ENCODE measurements around the gene TLL1.

TLL1 gene

GRCh38 chr4:165905405-165906027, 32.5 kb downstream of the TLL1 start:
- DNase-seq = no peak

- DNase-seq = no peak
Measured at GRCh38 chr4:165906272-165906671, 33.2 kb downstream of the TLL1 start.

DNA sequence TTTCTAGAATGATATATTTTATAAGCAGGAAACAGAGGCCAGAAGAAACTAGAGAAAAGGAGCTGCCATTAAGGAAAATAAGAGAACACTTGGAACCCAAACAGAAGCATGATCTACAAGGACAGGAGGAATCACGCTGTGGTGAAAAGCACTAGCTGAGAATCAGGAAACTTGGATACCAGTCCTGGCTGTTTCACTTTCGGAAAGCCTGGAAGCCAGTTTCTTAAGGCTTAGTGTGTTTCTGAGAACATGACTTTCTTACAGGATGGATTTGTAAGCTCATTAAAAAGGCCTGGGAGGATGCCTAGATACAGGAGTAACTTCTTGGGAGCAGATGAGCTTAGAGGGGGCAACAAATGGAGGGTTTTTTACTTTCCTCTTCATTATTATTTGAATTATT, 36.9 kb downstream of the TLL1 start:
- DNase-seq = no peak

- no peak for DNase-seq
Measured at GRCh38 chr4:165915215-165915614, 42.2 kb downstream of the TLL1 start.

DNA sequence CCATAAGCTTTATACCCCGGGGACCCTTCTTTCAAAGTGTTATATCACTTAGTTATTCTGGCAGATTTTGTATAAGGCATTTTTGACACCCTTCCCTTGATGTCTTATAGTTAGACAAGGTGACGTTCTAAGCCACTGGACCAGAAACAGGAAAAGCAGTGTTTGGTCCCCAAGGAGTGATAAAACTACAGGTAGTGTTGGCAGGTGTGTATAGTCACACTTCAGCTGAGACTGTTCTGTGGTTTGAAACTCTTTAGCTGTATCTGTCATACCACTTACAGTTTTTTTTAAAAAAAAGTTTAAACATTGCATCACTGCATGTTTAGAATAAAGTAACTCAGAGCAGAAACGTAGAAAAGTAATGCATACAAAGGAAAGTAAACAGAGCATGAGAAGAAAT, 48.5 kb downstream of the TLL1 start:
- DNase-seq = no peak

DNA sequence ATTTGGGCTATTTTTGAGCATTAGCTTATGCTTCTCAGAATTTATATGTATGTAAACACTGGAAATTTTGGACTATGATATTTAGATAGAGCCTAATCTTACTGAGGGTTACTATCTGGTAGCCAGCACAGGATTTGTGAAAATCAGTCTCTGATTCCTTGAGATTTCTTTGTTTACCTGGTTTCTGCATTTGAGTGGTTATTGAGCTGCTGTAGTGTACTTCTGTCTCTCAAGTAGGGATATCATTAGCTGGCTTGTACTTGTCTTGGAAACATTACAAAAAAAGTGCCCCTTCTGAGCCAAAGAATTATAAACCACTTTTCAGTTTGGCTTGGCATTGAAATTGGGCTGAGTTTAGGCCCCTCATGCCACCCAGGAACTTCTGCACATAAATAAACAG, 49.7 kb downstream of the TLL1 start:
- DNase-seq = no peak

- DNase-seq = no peak
Measured at GRCh38 chr4:165926307-165926706, 53.3 kb downstream of the TLL1 start.

DNA sequence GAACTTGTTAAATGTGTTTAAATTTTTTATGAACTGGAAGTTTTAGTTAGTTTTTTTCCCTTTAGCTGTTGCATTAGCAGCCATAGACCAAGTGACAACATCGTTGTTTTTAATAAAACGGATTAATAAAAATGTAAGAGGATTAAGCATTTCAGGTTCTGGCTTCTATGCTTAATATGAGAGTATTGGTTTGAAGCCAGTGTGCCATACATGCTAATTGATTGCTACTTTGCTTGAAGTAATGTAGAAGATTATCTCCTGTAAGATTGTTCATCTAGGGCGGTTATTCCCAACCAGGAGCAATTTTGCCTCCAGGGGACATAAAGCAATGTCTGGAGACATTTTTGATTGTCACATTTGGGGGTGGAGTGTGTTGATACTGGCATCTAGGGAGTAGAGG, 54.3 kb downstream of the TLL1 start:
- no peak for DNase-seq

GRCh38 chr4:165927815-165928214, 54.8 kb downstream of the TLL1 start:
- no peak for DNase-seq

- no peak for DNase-seq
Measured at GRCh38 chr4:165928601-165929000, 55.6 kb downstream of the TLL1 start.

DNA sequence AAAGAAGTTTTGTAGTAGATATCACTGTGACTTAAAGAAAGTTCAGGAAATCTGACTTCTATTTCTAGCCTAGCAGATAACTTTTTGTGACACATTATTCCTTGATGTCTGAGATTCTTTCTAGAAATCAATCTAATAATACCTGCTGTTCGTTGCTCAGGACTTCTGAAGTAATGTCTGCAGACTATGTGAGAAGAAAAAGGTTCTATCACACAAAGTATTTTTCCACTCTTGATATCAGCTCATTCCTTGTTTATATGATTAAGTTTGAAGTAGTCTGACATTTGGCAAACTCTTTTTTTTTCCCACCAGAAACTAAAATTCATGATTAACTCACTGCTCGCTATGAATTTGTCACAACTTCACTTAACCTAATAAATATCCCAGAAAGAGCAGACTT, 56.6 kb downstream of the TLL1 start:
- DNase-seq = no peak

DNA sequence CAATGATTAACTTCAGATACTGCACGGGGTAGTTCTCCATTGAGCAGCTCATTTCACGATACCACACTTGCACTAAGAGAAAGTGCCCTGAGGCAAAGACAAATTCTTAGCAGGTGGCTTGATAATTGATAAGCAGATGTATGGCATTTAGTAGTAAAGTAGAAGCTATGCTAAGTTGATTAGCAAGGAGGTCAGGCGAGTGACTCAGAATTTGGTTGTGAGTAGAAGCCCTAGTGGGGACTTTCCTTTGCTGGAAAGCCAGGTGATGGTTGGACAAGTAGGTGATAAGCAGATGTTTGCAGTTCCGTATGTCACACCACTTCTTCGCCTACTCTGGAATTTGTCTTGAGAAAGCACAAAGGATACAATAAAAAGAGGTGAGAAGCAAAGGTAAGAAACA, 58.7 kb downstream of the TLL1 start:
- DNase-seq = no peak

DNA sequence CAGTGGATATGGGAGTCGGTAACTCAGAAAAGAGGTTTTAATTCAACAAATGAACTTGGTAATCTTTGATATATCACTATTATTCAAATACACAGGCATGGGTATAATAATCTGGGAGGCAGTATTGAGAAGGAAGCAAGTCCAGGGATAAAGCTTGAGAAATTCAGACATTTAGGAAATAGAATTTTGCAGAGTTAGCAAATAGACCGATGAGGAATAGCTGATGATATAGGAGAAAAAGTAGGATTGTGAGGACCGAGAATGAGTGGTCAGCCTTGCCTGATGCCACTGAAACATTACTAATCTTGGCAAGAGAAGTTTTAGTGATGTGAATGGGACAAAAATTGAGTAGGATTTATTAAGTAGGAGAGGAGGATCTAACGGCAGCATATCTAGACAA, 71.9 kb downstream of the TLL1 start:
- DNase-seq = no peak

DNA sequence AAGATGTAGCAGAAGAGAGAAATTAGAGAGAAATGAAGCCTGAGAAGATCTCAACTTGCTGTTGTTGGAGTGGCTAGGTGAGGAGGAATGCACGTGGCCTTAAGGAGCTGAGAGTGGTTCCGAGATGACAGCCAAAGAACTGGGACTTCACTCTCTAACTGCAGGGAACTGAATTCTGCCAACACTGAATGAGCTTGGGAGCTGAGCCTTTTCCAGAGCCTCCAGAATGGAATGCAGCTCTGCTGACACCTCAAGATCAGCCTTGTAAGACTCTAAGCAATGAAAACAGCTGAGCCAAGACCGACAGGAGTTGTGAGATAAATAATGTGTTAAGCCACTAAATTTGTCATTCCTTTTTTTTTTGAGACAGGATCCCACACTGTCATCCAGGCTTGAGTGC, 73.0 kb downstream of the TLL1 start:
- no peak for DNase-seq

DNA sequence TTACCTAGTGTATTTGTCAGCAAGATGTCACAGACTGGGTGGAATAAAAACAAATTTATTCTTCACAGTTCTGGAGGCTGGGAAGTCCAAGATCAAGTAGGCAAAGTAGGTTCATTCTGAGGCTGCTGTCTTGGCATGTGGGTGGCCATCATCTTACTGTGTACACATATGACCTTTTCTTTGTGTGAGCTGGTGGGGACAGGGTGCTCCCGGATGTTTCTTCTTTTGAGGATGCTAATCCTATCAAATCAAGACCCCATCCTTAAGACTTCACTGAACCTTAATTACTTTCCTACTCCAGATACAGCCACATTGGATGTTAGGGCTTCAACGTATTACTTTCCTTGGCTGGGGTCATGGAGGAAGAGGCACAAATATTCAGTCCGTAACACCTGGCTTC, 74.0 kb downstream of the TLL1 start:
- no peak for DNase-seq

DNA sequence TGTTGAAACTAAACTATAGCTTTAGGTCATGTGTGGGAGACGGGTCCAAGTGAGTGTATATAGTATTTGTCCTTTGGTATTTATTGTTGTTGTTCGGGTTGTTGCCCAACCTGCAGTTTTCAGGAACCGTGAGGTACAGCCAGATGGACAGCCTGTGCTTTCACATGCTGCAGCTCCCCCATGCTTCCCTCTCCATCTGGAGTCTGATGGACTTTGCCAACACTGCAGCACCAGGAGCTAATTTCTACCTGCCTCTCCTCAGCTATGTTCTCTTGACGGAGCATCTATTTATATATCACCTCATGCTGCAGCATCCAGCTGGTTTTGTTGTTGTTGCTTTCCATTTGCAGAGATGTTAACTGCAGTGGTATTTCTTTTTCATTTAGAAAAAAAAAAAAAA, 80.1 kb downstream of the TLL1 start:
- no peak for DNase-seq

GRCh38 chr4:165963621-165964020, 90.6 kb downstream of the TLL1 start:
- no peak for DNase-seq

GRCh38 chr4:165964591-165964990, 91.6 kb downstream of the TLL1 start:
- no peak for DNase-seq

DNA sequence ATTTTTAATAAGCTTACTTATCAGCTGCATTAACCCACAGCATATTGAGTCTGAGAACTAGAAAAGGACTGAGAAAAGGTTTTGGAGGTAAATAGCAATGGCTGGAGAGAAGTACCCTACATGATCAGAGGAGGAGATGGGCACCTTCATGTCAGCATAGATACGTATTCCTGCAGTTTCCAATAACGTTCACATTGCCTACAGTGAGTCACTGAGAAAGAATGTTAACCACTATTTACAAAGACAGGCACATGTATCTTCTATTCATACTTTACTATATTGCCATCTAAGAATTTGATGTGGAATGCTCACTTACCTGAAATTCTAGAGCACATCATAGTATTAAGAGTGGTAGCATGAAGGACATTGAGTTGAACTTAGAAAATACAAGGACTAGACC, 92.5 kb downstream of the TLL1 start:
- DNase-seq = no peak

GRCh38 chr4:165966833-165967232, 93.8 kb downstream of the TLL1 start:
- DNase-seq = no peak

GRCh38 chr4:165967486-165967885, 94.4 kb downstream of the TLL1 start:
- DNase-seq = no peak

GRCh38 chr4:165970703-165971420, 97.8 kb downstream of the TLL1 start:
- DNase-seq = no peak

- no peak for DNase-seq
Measured at GRCh38 chr4:165971446-165971845, 98.4 kb downstream of the TLL1 start.

DNA sequence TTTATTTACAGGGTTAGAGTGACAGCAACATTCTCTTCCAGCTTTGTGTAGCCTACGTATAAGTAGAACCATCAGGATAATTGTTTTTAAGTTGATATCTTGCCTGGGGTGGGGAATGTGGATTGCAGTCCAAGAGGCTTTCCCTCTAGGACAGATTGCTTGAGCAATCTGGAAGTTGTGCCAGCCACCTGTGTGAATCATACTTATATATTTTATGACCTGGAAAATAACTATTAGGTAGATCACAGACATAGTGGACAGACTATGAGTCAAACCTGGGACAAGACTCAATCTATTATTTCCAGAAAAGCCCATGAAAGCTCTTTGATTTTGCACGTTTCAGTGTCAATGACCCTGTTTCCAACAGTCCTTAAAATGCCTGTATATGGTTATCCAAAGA, 98.9 kb downstream of the TLL1 start:
- DNase-seq = no peak

DNA sequence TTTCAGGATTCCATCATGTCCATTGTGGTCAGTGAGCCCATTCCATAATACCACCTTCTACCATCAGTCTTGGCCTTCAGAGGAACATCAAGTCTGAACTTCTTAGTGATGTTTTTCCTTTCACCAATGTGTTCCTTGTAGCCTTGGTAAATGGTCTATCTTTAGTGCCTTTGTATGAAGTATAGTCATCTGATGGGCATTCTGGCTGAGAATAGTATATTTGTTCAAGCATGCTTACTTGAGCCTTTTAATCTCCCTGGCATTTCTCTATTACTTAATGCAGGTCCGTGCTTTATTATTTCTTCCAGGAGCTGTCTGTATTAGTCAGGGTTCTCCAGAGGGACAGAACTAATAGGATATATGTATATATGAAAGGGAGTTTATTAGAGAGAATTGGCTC, 99.7 kb downstream of the TLL1 start:
- no peak for DNase-seq
